Epithelial cell of esophagus (primary cell): ENCODE measurements around the gene UGT2A2.

Source experiments
- DNase-seq: peaks from one replicate; pipeline ENCODE4 v3.0.0; 2010; ENCODE audit warnings: low read depth
- H3K4me3 ChIP-seq: 2 replicates; pipeline ENCODE4 v1.5.1; 2011; ENCODE audit warnings: mild to moderate bottlenecking, low read length, control low read depth
- TF ChIP-seq, protein P1 (sequence below): IDR thresholded peaks from 2 replicates; pipeline ENCODE4 v1.5.1; 2011; ENCODE audit warnings: low read depth, mild to moderate bottlenecking, low read length, control low read depth, inconsistent platforms; ENCODE audit not compliant: insufficient read depth; ENCODE audit errors: missing control alignments

Gene UGT2A2

DNA sequence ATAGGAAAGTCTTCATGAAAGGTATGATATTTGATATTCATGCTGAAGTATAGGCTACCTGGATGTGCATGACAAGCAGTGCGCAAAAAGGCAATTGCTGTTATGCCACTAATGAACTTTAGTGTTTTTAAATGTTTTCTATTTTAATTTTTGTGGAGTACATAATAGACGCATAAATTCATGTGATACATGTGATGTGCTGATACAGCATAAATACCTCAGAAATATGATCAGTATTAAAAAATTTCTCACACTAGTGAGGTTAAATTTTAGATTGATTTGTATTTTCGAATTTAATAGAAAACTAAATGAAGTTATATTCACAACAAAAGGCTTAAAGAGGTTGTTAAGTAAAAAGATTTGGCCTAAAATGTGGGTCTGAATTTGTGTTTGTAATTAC is 11.4 kb upstream of the UGT2A2 start:
- TF ChIP-seq, protein P1, sequence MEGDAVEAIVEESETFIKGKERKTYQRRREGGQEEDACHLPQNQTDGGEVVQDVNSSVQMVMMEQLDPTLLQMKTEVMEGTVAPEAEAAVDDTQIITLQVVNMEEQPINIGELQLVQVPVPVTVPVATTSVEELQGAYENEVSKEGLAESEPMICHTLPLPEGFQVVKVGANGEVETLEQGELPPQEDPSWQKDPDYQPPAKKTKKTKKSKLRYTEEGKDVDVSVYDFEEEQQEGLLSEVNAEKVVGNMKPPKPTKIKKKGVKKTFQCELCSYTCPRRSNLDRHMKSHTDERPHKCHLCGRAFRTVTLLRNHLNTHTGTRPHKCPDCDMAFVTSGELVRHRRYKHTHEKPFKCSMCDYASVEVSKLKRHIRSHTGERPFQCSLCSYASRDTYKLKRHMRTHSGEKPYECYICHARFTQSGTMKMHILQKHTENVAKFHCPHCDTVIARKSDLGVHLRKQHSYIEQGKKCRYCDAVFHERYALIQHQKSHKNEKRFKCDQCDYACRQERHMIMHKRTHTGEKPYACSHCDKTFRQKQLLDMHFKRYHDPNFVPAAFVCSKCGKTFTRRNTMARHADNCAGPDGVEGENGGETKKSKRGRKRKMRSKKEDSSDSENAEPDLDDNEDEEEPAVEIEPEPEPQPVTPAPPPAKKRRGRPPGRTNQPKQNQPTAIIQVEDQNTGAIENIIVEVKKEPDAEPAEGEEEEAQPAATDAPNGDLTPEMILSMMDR, result no peak

DNA sequence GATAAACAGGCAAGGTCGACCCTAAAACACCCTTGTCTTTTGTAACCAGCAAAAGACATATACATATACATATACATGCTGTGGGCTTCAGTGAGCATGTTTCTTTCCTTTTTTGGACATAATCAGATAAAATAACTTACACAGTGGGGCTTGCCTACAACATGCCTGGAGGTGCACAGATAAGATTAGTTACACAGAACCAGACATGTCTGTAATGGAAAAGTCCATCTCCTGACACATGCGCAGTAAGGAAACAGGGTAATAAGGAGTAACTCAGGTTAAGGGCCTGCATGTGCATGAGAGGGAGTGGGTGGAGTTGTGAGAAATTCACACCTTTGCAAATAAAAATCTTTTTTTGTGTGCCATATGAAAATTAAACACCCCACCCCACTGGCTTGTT is 10.2 kb upstream of the UGT2A2 start:
- TF ChIP-seq, protein P1, result no peak
- H3K4me3 ChIP-seq, result no peak overlapping the region
- peak; percentile 66 for DNase-seq

More for the DNA sequence above, 11.4 kb upstream of the UGT2A2 start:
- H3K4me3 ChIP-seq, result no peak overlapping the region
- no peak for DNase-seq

DNA sequence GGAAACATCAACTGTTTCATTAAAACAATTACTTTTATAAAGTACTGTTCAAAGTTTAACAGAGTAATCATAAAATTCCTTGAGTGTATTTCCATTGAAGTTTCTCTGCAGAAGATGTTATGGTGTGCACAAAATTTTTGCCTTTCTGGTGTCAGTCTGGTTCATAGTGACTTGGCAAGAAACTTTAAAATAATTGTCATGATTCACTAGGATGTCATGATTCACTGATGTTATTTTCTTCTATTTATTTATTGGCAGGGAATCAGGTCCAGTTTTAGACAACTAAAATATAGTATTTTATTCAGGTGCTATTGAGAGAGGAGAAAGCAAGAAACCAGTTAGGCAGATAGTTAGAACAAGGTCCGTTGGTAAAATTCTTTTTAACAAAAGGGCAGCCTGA is 9.8 kb upstream of the UGT2A2 start:
- H3K4me3 ChIP-seq, result no peak overlapping the region
- TF ChIP-seq, protein P1, result no peak
- peak; percentile 50 for DNase-seq

DNA sequence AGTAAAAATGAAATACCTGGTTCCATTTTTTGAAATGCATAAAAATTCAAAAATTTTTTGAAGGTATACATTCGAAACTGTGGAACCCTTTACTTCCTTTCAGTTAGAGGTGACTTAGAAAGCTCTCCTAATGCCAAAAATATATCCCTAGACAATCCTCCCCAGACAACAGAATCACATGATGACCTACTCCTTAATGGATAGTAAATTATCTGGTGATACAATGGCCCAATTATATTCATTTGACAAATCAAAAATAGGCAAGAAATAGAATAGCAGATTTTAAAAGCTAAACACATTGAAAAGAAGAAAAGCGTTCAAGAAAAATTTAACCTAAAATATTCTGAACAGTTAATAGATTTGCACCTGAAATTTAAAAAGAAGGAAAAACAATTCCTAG is 3.5 kb upstream of the UGT2A2 start:
- DNase-seq, result no peak
- TF ChIP-seq, protein P1, result no peak
- no peak overlapping the region for H3K4me3 ChIP-seq

DNA sequence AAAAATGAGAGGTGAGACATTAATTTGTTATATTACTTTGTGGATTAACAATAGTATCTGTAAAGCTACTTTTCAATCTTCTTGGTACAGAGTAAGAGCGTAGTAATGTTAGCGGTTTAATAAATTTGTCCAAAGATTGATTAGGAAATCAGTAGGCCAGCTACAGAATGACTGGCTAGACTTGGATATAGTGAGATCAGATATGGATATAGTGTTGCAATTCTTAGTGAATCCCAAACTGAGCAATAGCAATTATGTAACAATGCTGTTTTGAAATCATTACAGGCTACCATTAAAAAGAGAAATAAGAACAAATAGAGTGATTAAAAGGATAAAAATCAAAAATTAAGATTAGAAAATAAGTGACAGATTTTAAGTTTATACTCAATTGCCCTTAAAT is 847 bp upstream of the UGT2A2 start:
- DNase-seq, result peak; percentile 51
- no peak overlapping the region for H3K4me3 ChIP-seq
- TF ChIP-seq, protein P1, result no peak

DNA sequence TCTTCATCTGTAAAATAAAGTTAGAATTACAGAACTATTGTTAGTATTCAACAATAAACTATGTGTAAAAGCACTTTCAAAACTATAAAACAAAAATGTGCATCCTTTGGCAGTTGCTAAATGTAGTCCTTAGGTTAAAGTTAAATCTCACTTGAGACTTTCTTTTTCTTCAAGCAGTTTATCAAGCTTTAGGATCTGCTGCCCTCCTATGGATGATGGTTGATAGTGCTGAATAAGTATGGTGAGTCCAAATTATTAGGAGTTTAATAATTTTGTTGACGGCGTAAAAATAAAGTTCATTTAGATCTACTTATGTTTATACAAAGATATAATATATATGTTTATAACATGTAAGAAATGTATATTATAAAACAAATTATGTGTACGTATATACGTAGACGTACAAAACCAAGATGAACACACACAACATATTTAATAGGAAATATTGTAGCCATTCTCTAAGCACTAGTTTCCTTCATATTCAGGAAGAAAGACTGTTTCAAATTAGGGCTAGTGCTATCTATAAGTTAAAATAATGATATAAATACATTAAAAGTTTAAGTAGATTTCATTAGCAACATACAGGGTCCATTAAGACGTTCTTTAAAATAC is 22.3 kb downstream of the UGT2A2 start:
- H3K4me3 ChIP-seq, result no peak overlapping the region
- DNase-seq, result peak; percentile 63
- TF ChIP-seq, protein P1, result peak; percentile 65

DNA sequence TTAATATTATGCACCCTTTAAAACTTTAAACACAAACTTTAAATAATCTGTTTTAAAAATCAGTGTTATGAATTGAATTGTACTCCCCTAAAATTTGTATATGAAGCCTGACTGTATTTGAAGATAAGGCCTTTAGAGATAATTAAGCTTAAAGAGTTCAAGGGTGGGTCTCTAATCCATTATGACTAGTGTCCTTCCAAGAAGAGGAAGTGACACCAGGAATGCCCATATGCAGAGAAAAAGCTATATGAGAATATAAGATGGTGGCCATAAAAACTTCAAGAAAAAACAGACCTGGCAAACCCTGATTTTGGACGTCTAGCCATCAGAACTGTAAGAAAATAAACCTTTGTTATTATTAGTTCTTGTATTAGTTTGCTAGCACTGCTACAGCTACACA is 29.0 kb downstream of the UGT2A2 start:
- TF ChIP-seq, protein P1, result no peak
- no peak overlapping the region for H3K4me3 ChIP-seq
- DNase-seq, result no peak
